Neural cell (in vitro differentiated cells): ENCODE results near the gene UNC45A. TPM values are rescaled to one million over a fixed set of nuclear protein-coding genes. Genes with fewer than 3 reads are reported as not detected.

Experiments
- H2AFZ ChIP-seq: fragments of 200-600, 300-800 bp; sonication (generic), shearing (Covaris generic); 2 replicates; pipeline ENCODE4 v1.6.0; 2014; ENCODE audit warnings: low read depth, mild to moderate bottlenecking, antibody characterized with exemption, low read length, moderate library complexity
- H3F3A ChIP-seq: fragments of 200-600 bp; shearing (Covaris generic); 2 replicates; pipeline ENCODE4 v1.6.1; 2016; ENCODE audit warnings: mild to moderate bottlenecking, moderate library complexity, mixed read lengths, antibody characterized with exemption, low read length; ENCODE audit not compliant: insufficient read depth, poor library complexity, severe bottlenecking
- H3K27ac ChIP-seq: fragments of 200-600, 300-800 bp; sonication (generic), shearing (Covaris generic); 2 replicates; pipeline ENCODE4 v1.5.1; 2014; ENCODE audit warnings: mild to moderate bottlenecking, low read length, moderate library complexity
- H3K27me3 ChIP-seq: fragments of 300-800, 200-600 bp; sonication (generic), shearing (Covaris generic); 2 replicates; pipeline ENCODE4 v1.6.0; 2014; ENCODE audit warnings: mild to moderate bottlenecking, low read depth, low read length, moderate library complexity; ENCODE audit not compliant: insufficient read depth
- H3K36me3 ChIP-seq: fragments of 300-800, 200-600 bp; sonication (generic), shearing (Covaris generic); 2 replicates; pipeline ENCODE4 v1.5.1; 2014; ENCODE audit warnings: mild to moderate bottlenecking, antibody characterized with exemption, low read length, moderate library complexity; ENCODE audit not compliant: insufficient read depth
- H3K4me2 ChIP-seq: fragments of 300-800, 200-600 bp; sonication (generic), shearing (Covaris generic); 2 replicates; pipeline ENCODE4 v1.6.0; 2014; ENCODE audit warnings: mild to moderate bottlenecking, low read length
- H3K4me3 ChIP-seq: fragments of 300-800, 200-600 bp; sonication (generic), shearing (Covaris generic); 2 replicates; pipeline ENCODE4 v1.5.1; 2014; ENCODE audit warnings: mild to moderate bottlenecking, low read length, moderate library complexity
- H3K79me2 ChIP-seq: fragments of 200-600 bp; shearing (Covaris generic); replicated peaks from 2 replicates; pipeline ENCODE4 v1.6.0; 2014; ENCODE audit warnings: mild to moderate bottlenecking, low read length, moderate library complexity; ENCODE audit not compliant: insufficient read depth
- H3K9ac ChIP-seq: fragments of 300-800, 200-600 bp; sonication (generic), shearing (Covaris generic); 2 replicates; pipeline ENCODE4 v1.6.1; 2016; ENCODE audit warnings: mild to moderate bottlenecking, low read length, mixed read lengths
- H3K9me2 ChIP-seq: fragments of 200-600 bp; shearing (Covaris generic); 2 replicates; pipeline ENCODE4 v1.6.1; 2016; ENCODE audit warnings: mild to moderate bottlenecking, low read length, mixed read lengths; ENCODE audit not compliant: insufficient read depth
- H3K9me3 ChIP-seq: fragments of 200-600, 300-800 bp; sonication (generic), shearing (Covaris generic); 2 replicates; pipeline ENCODE4 v1.6.1; 2016; ENCODE audit warnings: mild to moderate bottlenecking, mixed run types, low read length, moderate library complexity, mixed read lengths
- H4K20me1 ChIP-seq: fragments of 200-600 bp; shearing (Covaris generic); 2 replicates; pipeline ENCODE4 v1.6.1; 2016; ENCODE audit warnings: mild to moderate bottlenecking, mixed run types; ENCODE audit not compliant: insufficient read depth
- EP300 ChIP-seq: fragments of 450-650 bp; conservative IDR thresholded peaks from 2 replicates; pipeline ENCODE4 v1.6.1; 2014; ENCODE audit warnings: antibody characterized with exemption, mild to moderate bottlenecking, moderate library complexity; ENCODE audit not compliant: poor library complexity, severe bottlenecking
- EZH2 ChIP-seq: fragments of 200-600, 300-800 bp; shearing (Covaris generic), sonication (generic); IDR thresholded peaks from 2 replicates; pipeline ENCODE4 v1.6.1; 2014; ENCODE audit warnings: antibody characterized with exemption, low read length, borderline replicate concordance, mild to moderate bottlenecking; ENCODE audit not compliant: insufficient read depth, poor library complexity, severe bottlenecking
- MXI1 ChIP-seq: fragments of 450-650 bp; conservative IDR thresholded peaks from 2 replicates; pipeline ENCODE4 v1.6.1; 2014; ENCODE audit warnings: antibody characterized with exemption, mild to moderate bottlenecking; ENCODE audit not compliant: poor library complexity, severe bottlenecking
- POLR2AphosphoS5 ChIP-seq: IDR thresholded peaks from 2 replicates; pipeline ENCODE4 v1.6.1; 2012
- RAD21 ChIP-seq: fragments of 450-650 bp; conservative IDR thresholded peaks from 2 replicates; pipeline ENCODE4 v1.6.1; 2014; ENCODE audit warnings: antibody characterized with exemption, mild to moderate bottlenecking, moderate library complexity
- SMC3 ChIP-seq: fragments of 450-650 bp; conservative IDR thresholded peaks from 2 replicates; pipeline ENCODE4 v1.6.1; 2014; ENCODE audit warnings: antibody characterized with exemption, mild to moderate bottlenecking, moderate library complexity; ENCODE audit not compliant: poor library complexity
- TAF1 ChIP-seq: IDR thresholded peaks from 2 replicates; pipeline ENCODE4 v1.6.1; 2012; ENCODE audit warnings: low read depth
- polyA plus RNA-seq: library from polyadenylated mRNA; depleted of rRNA; stranded (reverse); fragments of >200 nt; gene quantifications from 2 replicates; pipeline ENCODE4 v1.2.3, GENCODE V29; 2014
- TF ChIP-seq, protein P1 (sequence below): fragments of 450-650 bp; IDR thresholded peaks from 2 replicates; pipeline ENCODE4 v1.5.1; 2014; ENCODE audit warnings: antibody characterized with exemption, mild to moderate bottlenecking, moderate library complexity; ENCODE audit not compliant: poor library complexity, severe bottlenecking
- TF ChIP-seq, protein P2 (sequence below): IDR thresholded peaks from 2 replicates; pipeline ENCODE4 v1.6.1; 2012; ENCODE audit warnings: borderline replicate concordance

Gene UNC45A
- polyA plus RNA-seq, 1 donor from 2014 or later, result 41.3 TPM

DNA sequence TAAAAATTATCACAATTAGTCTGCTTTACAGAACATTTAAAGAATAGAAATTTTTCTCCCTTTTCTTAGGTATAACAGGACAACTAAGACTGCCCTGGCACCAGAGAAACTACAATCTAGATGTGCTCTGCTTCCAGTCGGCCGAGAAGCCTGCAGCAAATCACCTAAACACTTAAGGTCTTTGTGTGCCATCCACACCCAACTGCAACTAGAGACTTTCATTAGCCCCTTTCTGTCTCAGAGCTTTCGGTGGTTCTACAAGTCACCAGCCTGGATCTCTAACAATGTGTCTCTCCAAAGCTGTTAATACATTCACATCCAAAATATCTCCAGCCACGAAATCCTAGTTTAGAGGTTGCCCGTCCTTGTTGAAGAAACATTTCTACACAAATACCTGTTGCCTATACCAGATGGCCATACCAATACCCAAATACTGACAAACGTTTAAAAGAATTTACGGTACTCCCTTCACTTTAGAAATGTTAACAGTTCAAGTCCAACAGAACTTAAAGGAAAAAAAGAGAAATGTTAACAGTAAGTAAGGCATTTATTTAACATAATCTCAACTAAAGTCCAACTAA is 52.6 kb downstream of the UNC45A start:
- Histone ChIP-seq H3K79me2 (peaks cover 62% of the 10 kb centered on the region), H3K4me2 (no peak overlapping the region), H2AFZ (no peak overlapping the region), H3F3A (no peaks in the 10 kb centered on the region), H3K4me3 (no peak overlapping the region), H3K27ac (no peak overlapping the region), H3K27me3 (no peaks in the 10 kb centered on the region), H4K20me1 (no peaks in the 10 kb centered on the region), H3K9me2 (no peaks in the 10 kb centered on the region), H3K36me3 (no peaks in the 10 kb centered on the region), H3K9me3 (no peaks in the 10 kb centered on the region), H3K9ac (no peak overlapping the region)
- no peak for TF ChIP-seq EZH2
- no peak for TF ChIP-seq TAF1
- TF ChIP-seq, protein P1, sequence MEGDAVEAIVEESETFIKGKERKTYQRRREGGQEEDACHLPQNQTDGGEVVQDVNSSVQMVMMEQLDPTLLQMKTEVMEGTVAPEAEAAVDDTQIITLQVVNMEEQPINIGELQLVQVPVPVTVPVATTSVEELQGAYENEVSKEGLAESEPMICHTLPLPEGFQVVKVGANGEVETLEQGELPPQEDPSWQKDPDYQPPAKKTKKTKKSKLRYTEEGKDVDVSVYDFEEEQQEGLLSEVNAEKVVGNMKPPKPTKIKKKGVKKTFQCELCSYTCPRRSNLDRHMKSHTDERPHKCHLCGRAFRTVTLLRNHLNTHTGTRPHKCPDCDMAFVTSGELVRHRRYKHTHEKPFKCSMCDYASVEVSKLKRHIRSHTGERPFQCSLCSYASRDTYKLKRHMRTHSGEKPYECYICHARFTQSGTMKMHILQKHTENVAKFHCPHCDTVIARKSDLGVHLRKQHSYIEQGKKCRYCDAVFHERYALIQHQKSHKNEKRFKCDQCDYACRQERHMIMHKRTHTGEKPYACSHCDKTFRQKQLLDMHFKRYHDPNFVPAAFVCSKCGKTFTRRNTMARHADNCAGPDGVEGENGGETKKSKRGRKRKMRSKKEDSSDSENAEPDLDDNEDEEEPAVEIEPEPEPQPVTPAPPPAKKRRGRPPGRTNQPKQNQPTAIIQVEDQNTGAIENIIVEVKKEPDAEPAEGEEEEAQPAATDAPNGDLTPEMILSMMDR, result no peak
- TF ChIP-seq EP300, result no peak
- no peak for TF ChIP-seq POLR2AphosphoS5
- TF ChIP-seq, protein P2, sequence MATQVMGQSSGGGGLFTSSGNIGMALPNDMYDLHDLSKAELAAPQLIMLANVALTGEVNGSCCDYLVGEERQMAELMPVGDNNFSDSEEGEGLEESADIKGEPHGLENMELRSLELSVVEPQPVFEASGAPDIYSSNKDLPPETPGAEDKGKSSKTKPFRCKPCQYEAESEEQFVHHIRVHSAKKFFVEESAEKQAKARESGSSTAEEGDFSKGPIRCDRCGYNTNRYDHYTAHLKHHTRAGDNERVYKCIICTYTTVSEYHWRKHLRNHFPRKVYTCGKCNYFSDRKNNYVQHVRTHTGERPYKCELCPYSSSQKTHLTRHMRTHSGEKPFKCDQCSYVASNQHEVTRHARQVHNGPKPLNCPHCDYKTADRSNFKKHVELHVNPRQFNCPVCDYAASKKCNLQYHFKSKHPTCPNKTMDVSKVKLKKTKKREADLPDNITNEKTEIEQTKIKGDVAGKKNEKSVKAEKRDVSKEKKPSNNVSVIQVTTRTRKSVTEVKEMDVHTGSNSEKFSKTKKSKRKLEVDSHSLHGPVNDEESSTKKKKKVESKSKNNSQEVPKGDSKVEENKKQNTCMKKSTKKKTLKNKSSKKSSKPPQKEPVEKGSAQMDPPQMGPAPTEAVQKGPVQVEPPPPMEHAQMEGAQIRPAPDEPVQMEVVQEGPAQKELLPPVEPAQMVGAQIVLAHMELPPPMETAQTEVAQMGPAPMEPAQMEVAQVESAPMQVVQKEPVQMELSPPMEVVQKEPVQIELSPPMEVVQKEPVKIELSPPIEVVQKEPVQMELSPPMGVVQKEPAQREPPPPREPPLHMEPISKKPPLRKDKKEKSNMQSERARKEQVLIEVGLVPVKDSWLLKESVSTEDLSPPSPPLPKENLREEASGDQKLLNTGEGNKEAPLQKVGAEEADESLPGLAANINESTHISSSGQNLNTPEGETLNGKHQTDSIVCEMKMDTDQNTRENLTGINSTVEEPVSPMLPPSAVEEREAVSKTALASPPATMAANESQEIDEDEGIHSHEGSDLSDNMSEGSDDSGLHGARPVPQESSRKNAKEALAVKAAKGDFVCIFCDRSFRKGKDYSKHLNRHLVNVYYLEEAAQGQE, result no peak
- no peak for TF ChIP-seq RAD21
- no peak for TF ChIP-seq MXI1
- TF ChIP-seq SMC3, result no peak

DNA sequence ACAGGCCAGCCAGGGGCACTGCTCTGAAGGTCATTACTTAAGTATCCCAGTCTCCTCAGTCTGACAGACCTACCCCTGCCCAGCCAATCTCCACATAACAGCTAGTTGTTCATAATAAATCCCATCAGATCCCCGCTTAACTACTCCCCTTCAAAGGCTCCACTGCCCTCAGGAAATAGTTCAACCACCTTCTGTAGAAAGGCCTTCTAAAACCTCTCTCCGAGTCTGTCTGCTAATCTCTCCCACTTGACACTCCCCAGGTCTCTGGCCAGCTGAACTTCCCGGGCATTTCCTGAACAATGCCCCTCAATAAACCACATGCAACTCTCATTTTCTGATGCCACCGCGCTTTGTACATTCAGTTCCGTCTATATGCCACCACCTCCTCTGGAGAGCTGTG is 53.2 kb downstream of the UNC45A start:
- no peaks in the 10 kb centered on the region for H3K9me3 ChIP-seq
- H3K9ac ChIP-seq, result no peak overlapping the region
- peaks cover 69% of the 10 kb centered on the region for H3K79me2 ChIP-seq
- H3K4me3 ChIP-seq, result no peak overlapping the region
- TF ChIP-seq TAF1 (no peak), POLR2AphosphoS5 (no peak), RAD21 (no peak), SMC3 (no peak)
- H3K27ac ChIP-seq, result no peak overlapping the region
- no peaks in the 10 kb centered on the region for H3K36me3 ChIP-seq
- no peak overlapping the region for H2AFZ ChIP-seq
- H3K9me2 ChIP-seq, result no peaks in the 10 kb centered on the region
- H3F3A ChIP-seq, result no peaks in the 10 kb centered on the region
- no peaks in the 10 kb centered on the region for H3K27me3 ChIP-seq
- H4K20me1 ChIP-seq, result no peaks in the 10 kb centered on the region
- H3K4me2 ChIP-seq, result no peak overlapping the region
